OCI-LY3 (cell line): Measurements from ENCODE around the gene AHRR.

ENCODE experiments used
- EZH2phosphoT487 ChIP-seq: fragments of 200-600 bp; shearing (Covaris generic); IDR thresholded peaks from 2 replicates; pipeline ENCODE4 v1.6.1; 2018; ENCODE audit warnings: antibody characterized with exemption, mixed run types, low read depth
- TF ChIP-seq, protein P1 (sequence below): fragments of 200-600, 300-600 bp; sonication (generic); IDR thresholded peaks from 2 replicates; pipeline ENCODE4 v1.5.1; 2014; ENCODE audit warnings: antibody characterized with exemption, low read length, low read depth

DNA sequence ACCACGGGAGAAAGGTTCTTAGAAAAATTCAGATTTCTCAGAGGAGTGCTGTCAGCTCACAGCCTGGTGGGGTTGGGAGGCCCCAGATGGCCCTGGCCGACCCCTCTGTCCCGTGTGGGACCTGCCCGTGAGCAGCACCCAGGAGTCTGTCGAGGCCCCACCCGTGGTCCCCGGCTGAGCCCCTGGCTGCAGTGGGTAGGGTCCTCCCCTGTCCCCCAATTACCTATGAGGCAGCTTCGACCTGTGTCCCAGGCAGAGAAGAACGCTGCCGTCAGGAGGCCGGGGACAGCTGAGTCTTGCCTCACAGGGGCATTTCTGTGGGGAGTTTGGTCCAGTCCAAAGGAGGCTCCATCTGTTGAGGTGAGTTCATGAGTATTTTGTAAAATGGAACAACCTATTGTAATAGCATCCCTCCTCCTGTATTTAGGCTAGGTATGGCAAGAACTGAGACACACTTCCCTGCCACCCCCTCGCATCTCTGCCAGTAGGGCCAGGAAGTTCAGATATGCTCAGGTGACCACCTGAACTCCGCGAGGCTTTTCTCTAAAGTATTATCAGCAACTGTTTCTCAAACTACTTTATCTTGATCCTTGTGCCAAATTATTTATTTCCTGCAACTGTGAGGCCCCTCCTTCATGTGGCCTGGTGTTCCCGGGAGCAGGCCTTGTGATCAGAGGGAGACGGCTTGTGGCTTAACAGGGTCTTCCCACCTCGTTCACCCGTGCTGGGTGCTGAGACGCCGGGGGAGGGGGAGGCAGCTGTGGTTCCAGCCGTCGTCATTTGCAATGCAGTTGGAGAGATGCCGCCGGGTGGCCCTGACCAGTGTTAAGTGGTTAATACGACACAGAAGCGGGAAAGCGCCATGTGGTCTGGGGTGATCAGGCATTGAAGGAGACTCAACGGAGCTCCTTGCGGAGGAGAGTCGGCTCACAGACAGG lies 1.7 kb downstream of the AHRR start:
- TF ChIP-seq, protein P1, sequence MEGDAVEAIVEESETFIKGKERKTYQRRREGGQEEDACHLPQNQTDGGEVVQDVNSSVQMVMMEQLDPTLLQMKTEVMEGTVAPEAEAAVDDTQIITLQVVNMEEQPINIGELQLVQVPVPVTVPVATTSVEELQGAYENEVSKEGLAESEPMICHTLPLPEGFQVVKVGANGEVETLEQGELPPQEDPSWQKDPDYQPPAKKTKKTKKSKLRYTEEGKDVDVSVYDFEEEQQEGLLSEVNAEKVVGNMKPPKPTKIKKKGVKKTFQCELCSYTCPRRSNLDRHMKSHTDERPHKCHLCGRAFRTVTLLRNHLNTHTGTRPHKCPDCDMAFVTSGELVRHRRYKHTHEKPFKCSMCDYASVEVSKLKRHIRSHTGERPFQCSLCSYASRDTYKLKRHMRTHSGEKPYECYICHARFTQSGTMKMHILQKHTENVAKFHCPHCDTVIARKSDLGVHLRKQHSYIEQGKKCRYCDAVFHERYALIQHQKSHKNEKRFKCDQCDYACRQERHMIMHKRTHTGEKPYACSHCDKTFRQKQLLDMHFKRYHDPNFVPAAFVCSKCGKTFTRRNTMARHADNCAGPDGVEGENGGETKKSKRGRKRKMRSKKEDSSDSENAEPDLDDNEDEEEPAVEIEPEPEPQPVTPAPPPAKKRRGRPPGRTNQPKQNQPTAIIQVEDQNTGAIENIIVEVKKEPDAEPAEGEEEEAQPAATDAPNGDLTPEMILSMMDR: no peak
- TF ChIP-seq EZH2phosphoT487: no peak
